ENCODE measurements around the gene PLCL2.

Gene PLCL2

GRCh38 chr3:17047162-17047561, 162.4 kb downstream of the PLCL2 start:
- TF ChIP-seq ZNF274 (IDR thresholded peaks at IDR 0.05; ENCODE audit: low read depth, low read length) = no peak
- H3K4me3 ChIP-seq (ENCODE audit: low read length) = no peak overlapping the region

- TF ChIP-seq ZNF274 (IDR thresholded peaks at IDR 0.05; ENCODE audit: low read depth, low read length) = no peak
These were observed 163.1 kb downstream of the PLCL2 start for GRCh38 chr3:17047894-17048293.

GRCh38 chr3:17050071-17050470, 165.3 kb downstream of the PLCL2 start:
- TF ChIP-seq ZNF274 (IDR thresholded peaks at IDR 0.05; ENCODE audit: low read depth, low read length) = no peak
- H3K4me3 ChIP-seq (ENCODE audit: low read length) = no peak overlapping the region

More at GRCh38 chr3:17047894-17048293, 163.1 kb downstream of the PLCL2 start:
- no peak overlapping the region for H3K4me3 ChIP-seq (ENCODE audit: low read length)

GRCh38 chr3:17050506-17050905, 165.8 kb downstream of the PLCL2 start:
- no peak overlapping the region for H3K4me3 ChIP-seq (ENCODE audit: low read length)
- TF ChIP-seq ZNF274 (IDR thresholded peaks at IDR 0.05; ENCODE audit: low read depth, low read length) = no peak

GRCh38 chr3:17052363-17052762, 167.6 kb downstream of the PLCL2 start:
- no peak overlapping the region for H3K4me3 ChIP-seq (ENCODE audit: low read length)
- no peak for TF ChIP-seq ZNF274 (IDR thresholded peaks at IDR 0.05; ENCODE audit: low read depth, low read length)

- no peak for TF ChIP-seq ZNF274 (IDR thresholded peaks at IDR 0.05; ENCODE audit: low read depth, low read length)
- H3K4me3 ChIP-seq (ENCODE audit: low read length) = no peak overlapping the region
These were observed 169.7 kb downstream of the PLCL2 start for GRCh38 chr3:17054301-17054981.

- H3K4me3 ChIP-seq (ENCODE audit: low read length) = no peak overlapping the region
- no peak for TF ChIP-seq ZNF274 (IDR thresholded peaks at IDR 0.05; ENCODE audit: low read depth, low read length)
These were observed 170.2 kb downstream of the PLCL2 start for GRCh38 chr3:17054982-17055343.

- no peak for TF ChIP-seq ZNF274 (IDR thresholded peaks at IDR 0.05; ENCODE audit: low read depth, low read length)
- H3K4me3 ChIP-seq (ENCODE audit: low read length) = no peak overlapping the region; the same call in 1 of the 2 replicates
These were observed 170.9 kb downstream of the PLCL2 start for GRCh38 chr3:17055374-17056276.

- no peak for TF ChIP-seq ZNF274 (IDR thresholded peaks at IDR 0.05; ENCODE audit: low read depth, low read length)
These were observed 172.6 kb downstream of the PLCL2 start for GRCh38 chr3:17057321-17057720.

GRCh38 chr3:17059989-17060550, 175.3 kb downstream of the PLCL2 start:
- TF ChIP-seq ZNF274 (IDR thresholded peaks at IDR 0.05; ENCODE audit: low read depth, low read length) = no peak
- no peak overlapping the region for H3K4me3 ChIP-seq (ENCODE audit: low read length)

More at GRCh38 chr3:17057321-17057720, 172.6 kb downstream of the PLCL2 start:
- no peak overlapping the region for H3K4me3 ChIP-seq (ENCODE audit: low read length)

- H3K4me3 ChIP-seq (ENCODE audit: low read length) = no peak overlapping the region
- no peak for TF ChIP-seq ZNF274 (IDR thresholded peaks at IDR 0.05; ENCODE audit: low read depth, low read length)
These were observed 176.2 kb downstream of the PLCL2 start for GRCh38 chr3:17061005-17061404.

GRCh38 chr3:17062736-17063135, 178.0 kb downstream of the PLCL2 start:
- no peak for TF ChIP-seq ZNF274 (IDR thresholded peaks at IDR 0.05; ENCODE audit: low read depth, low read length)
- H3K4me3 ChIP-seq (ENCODE audit: low read length) = no peak overlapping the region

GRCh38 chr3:17063596-17063995, 178.8 kb downstream of the PLCL2 start:
- no peak for TF ChIP-seq ZNF274 (IDR thresholded peaks at IDR 0.05; ENCODE audit: low read depth, low read length)
- no peak overlapping the region for H3K4me3 ChIP-seq (ENCODE audit: low read length)

GRCh38 chr3:17065315-17065714, 180.6 kb downstream of the PLCL2 start:
- H3K4me3 ChIP-seq (ENCODE audit: low read length) = no peak overlapping the region
- TF ChIP-seq ZNF274 (IDR thresholded peaks at IDR 0.05; ENCODE audit: low read depth, low read length) = no peak

GRCh38 chr3:17065881-17066280, 181.1 kb downstream of the PLCL2 start:
- no peak overlapping the region for H3K4me3 ChIP-seq (ENCODE audit: low read length)
- TF ChIP-seq ZNF274 (IDR thresholded peaks at IDR 0.05; ENCODE audit: low read depth, low read length) = no peak

All from GM08714 (cell line).